HG03025 (cell line): Measurements from ENCODE around the gene CTBP2.

ENCODE experiments used
- ATAC-seq: cut with Tn5 transposase; IDR thresholded peaks from one replicate; pipeline ENCODE4 v1.9.1; 2021; ENCODE audit warnings: mild to moderate bottlenecking, moderate library complexity; ENCODE audit not compliant: unreplicated experiment, low FRiP score

CTBP2 gene

GRCh38 chr10:125032474-125033020 is 127.8 kb downstream of the CTBP2 start:
- ATAC-seq, result no peak

GRCh38 chr10:125030567-125031197 is 129.7 kb downstream of the CTBP2 start:
- no peak for ATAC-seq

GRCh38 chr10:125029584-125030242 is 130.7 kb downstream of the CTBP2 start:
- no peak for ATAC-seq

- no peak for ATAC-seq
These were observed 132.2 kb downstream of the CTBP2 start for GRCh38 chr10:125027871-125028869.

- no peak for ATAC-seq
These were observed 133.2 kb downstream of the CTBP2 start for GRCh38 chr10:125026974-125027735.

- no peak for ATAC-seq
These were observed 134.1 kb downstream of the CTBP2 start for GRCh38 chr10:125026036-125026931.

- no peak for ATAC-seq
These were observed 135.0 kb downstream of the CTBP2 start for GRCh38 chr10:125025341-125025740.

GRCh38 chr10:125024497-125025234 is 135.7 kb downstream of the CTBP2 start:
- no peak for ATAC-seq

- no peak for ATAC-seq
These were observed 136.4 kb downstream of the CTBP2 start for GRCh38 chr10:125023862-125024496.

GRCh38 chr10:125023255-125023654 is 137.1 kb downstream of the CTBP2 start:
- ATAC-seq, result no peak

GRCh38 chr10:125022671-125023070 is 137.7 kb downstream of the CTBP2 start:
- no peak for ATAC-seq

- no peak for ATAC-seq
These were observed 138.5 kb downstream of the CTBP2 start for GRCh38 chr10:125021686-125022344.

GRCh38 chr10:125020871-125021270 is 139.5 kb downstream of the CTBP2 start:
- ATAC-seq, result no peak

- no peak for ATAC-seq
These were observed 140.0 kb downstream of the CTBP2 start for GRCh38 chr10:125020386-125020785.

GRCh38 chr10:125018576-125019143 is 141.7 kb downstream of the CTBP2 start:
- ATAC-seq, result no peak

GRCh38 chr10:125017547-125018298 is 142.6 kb downstream of the CTBP2 start:
- ATAC-seq, result no peak
